ENCODE measurements around the gene C1GALT1.

DNA sequence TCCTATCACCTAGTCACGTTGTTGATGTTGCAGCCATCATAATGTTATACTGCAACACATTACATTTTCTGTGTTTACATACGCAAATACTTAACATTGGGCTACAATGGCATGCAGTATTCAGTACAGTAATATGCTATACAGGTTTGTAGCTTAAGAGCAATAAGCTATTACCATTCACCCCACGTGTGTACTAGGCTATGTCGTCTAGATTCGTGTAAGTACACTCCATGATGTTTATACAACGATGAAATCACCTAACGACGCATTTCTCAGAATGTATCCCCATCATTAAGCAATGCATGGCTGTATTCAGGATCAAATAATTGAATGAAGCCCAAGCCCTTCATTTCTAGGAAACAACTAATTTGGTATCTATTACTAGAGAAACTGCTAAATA lies 43.4 kb upstream of the C1GALT1 start:
- TF ChIP-seq, protein P1, sequence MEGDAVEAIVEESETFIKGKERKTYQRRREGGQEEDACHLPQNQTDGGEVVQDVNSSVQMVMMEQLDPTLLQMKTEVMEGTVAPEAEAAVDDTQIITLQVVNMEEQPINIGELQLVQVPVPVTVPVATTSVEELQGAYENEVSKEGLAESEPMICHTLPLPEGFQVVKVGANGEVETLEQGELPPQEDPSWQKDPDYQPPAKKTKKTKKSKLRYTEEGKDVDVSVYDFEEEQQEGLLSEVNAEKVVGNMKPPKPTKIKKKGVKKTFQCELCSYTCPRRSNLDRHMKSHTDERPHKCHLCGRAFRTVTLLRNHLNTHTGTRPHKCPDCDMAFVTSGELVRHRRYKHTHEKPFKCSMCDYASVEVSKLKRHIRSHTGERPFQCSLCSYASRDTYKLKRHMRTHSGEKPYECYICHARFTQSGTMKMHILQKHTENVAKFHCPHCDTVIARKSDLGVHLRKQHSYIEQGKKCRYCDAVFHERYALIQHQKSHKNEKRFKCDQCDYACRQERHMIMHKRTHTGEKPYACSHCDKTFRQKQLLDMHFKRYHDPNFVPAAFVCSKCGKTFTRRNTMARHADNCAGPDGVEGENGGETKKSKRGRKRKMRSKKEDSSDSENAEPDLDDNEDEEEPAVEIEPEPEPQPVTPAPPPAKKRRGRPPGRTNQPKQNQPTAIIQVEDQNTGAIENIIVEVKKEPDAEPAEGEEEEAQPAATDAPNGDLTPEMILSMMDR (conservative IDR thresholded peaks at IDR 0.05) = no peak
- no peak for TF ChIP-seq ZFX (IDR thresholded peaks at IDR 0.05)

All from C4-2B (cell line).